Endothelial cell of umbilical vein (primary cell): ENCODE results near the gene OTUD6A. TPM values are rescaled to one million over a fixed set of nuclear protein-coding genes. Genes with fewer than 3 reads are reported as not detected.

Experiments
- BruUV-seq: library from RNA; stranded (reverse); fragments of 400-500 nt; replicated peaks from 2 replicates; lab custom pipeline; 2021; lab: Mats Ljungman, UMichigan
- CTCF ChIA-PET: fragments of 300-600, 350-600 bp; sonication (Branson Sonifier 250); formaldehyde crosslinking; loops from one replicate; lab custom pipeline; 2021; ENCODE audit warnings: antibody characterized with exemption, inconsistent platforms; lab: Charles Lee
- POLR2A ChIA-PET: fragments of 300-600, 350-600 bp; sonication (Branson Sonifier 250); formaldehyde crosslinking; loops from one replicate; lab custom pipeline; 2021; ENCODE audit warnings: antibody characterized with exemption, inconsistent platforms; lab: Charles Lee
- DNase-seq: peaks from one replicate; pipeline ENCODE4 v3.0.0-alpha.2; 2011; ENCODE audit warnings: low read depth, low spot score
- FAIRE-seq: peaks from 2 replicates; lab custom pipeline; 2011; peaks lifted over from hg19 to GRCh38; lab: Jason Lieb, UNC
- H2AFZ ChIP-seq: 2 replicates; pipeline ENCODE4 v1.6.0; 2012; ENCODE audit warnings: low read depth, low read length, control low read depth, inconsistent platforms
- H3K27ac ChIP-seq: 2 replicates; pipeline ENCODE4 v1.5.1; 2011; ENCODE audit warnings: low read depth, mild to moderate bottlenecking, control low read depth, low read length, moderate library complexity; ENCODE audit not compliant: insufficient read depth
- H3K27me3 ChIP-seq, 2 experiments: 2 replicates each; pipeline versions ENCODE4 v1.6.0 to v1.6.1; 2011; ENCODE audit warnings: low read length in 2 of 2, mixed read lengths in 1 of 2; ENCODE audit not compliant: control insufficient read depth in 2 of 2, insufficient read depth in 2 of 2
- H3K36me3 ChIP-seq, 2 experiments: 2 replicates in 1 of 2; 3 replicates in 1 of 2; pipeline ENCODE4 v1.5.1; 2011; ENCODE audit warnings: low read length in 2 of 2, mild to moderate bottlenecking in 1 of 2, moderate library complexity in 1 of 2; ENCODE audit not compliant: control insufficient read depth in 2 of 2, insufficient read depth in 2 of 2; ENCODE audit errors: extremely low read depth in 1 of 2
- H3K4me1 ChIP-seq: 3 replicates; pipeline ENCODE4 v1.5.1; 2011; ENCODE audit warnings: mild to moderate bottlenecking, low read length; ENCODE audit not compliant: control insufficient read depth, insufficient read depth; ENCODE audit errors: extremely low read depth
- H3K4me2 ChIP-seq: 2 replicates; pipeline ENCODE4 v1.6.1; 2011; ENCODE audit warnings: low read length, control low read depth, mixed read lengths; ENCODE audit not compliant: insufficient read depth
- H3K4me3 ChIP-seq, 3 experiments: fragments of 200-600 bp in 1 of 3; sonication (generic), shearing (Covaris generic) in 1 of 3; replicated peaks in 1 of 3; 2 replicates each; pipeline ENCODE4 v1.5.1; 2011 to 2016; ENCODE audit warnings: control low read depth in 3 of 3, low read length in 3 of 3, mild to moderate bottlenecking in 2 of 3, inconsistent platforms in 1 of 3, low read depth in 1 of 3, moderate library complexity in 1 of 3; ENCODE audit not compliant: insufficient read depth in 1 of 3
- H3K79me2 ChIP-seq: 2 replicates; pipeline ENCODE4 v1.6.0; 2012; ENCODE audit warnings: low read length, inconsistent platforms; ENCODE audit not compliant: control insufficient read depth, insufficient read depth
- H3K9ac ChIP-seq: replicated peaks from 2 replicates; pipeline ENCODE3; 2011; ENCODE audit warnings: low read length, control low read depth; ENCODE audit not compliant: insufficient read depth; ENCODE audit errors: extremely low read depth
- H3K9me1 ChIP-seq: replicated peaks from 3 replicates; pipeline ENCODE4 v1.6.0; 2011; ENCODE audit warnings: mild to moderate bottlenecking, low read length; ENCODE audit not compliant: control insufficient read depth, insufficient read depth; ENCODE audit errors: extremely low read depth
- H3K9me3 ChIP-seq: replicated peaks from 2 replicates; pipeline ENCODE4 v1.5.1; 2012; ENCODE audit warnings: low read length, inconsistent platforms; ENCODE audit not compliant: control insufficient read depth, insufficient read depth
- H4K20me1 ChIP-seq: replicated peaks from 2 replicates; pipeline ENCODE3; 2011; ENCODE audit warnings: mild to moderate bottlenecking, low read length; ENCODE audit not compliant: control insufficient read depth, insufficient read depth; ENCODE audit errors: extremely low read depth
- CTCF ChIP-seq, 2 donors: IDR thresholded peaks; 1 replicate in 1 of 2; 2 replicates in 1 of 2; pipeline ENCODE4 v1.5.1; 2011; ENCODE audit warnings: low read length in 2 of 2, mild to moderate bottlenecking in 2 of 2, moderate library complexity in 2 of 2, control low read depth in 1 of 2, inconsistent platforms in 1 of 2, low read depth in 1 of 2; ENCODE audit not compliant: insufficient read depth in 1 of 2; ENCODE audit errors: extremely low read depth in 1 of 2
- EZH2 ChIP-seq: IDR thresholded peaks from 2 replicates; pipeline ENCODE4 v1.6.1; 2012; ENCODE audit warnings: borderline replicate concordance, low read depth, mild to moderate bottlenecking, moderate library complexity, low read length, inconsistent platforms; ENCODE audit not compliant: severe bottlenecking
- FOS ChIP-seq: IDR thresholded peaks from 2 replicates; pipeline ENCODE4 v1.6.1; 2011; ENCODE audit warnings: mild to moderate bottlenecking, low read length, moderate library complexity, borderline replicate concordance; ENCODE audit not compliant: insufficient read depth
- GATA2 ChIP-seq: IDR thresholded peaks from 2 replicates; pipeline ENCODE4 v1.7.0; 2011; ENCODE audit warnings: low read depth, mild to moderate bottlenecking, moderate library complexity, mixed read lengths, low read length; ENCODE audit not compliant: insufficient read length, insufficient read depth
- MYC ChIP-seq: IDR thresholded peaks from one replicate; pipeline ENCODE4 v1.6.1; 2011; ENCODE audit warnings: mild to moderate bottlenecking, low read depth, low read length
- dilution Hi-C: fragments of 300-500 bp; cut with MboI; formaldehyde crosslinking; loops from one replicate; pipeline ENCODE4 v1.15.0; 2019; ENCODE audit warnings: low sequenced_read_pairs; ENCODE audit not compliant: extremely low pct_ligation_motif_present
- intact Hi-C: fragments of 100-400 bp; cut with micrococcal nuclease; formaldehyde crosslinking; loops from one replicate; pipeline ENCODE4 v1.10.0; 2022
- polyA plus RNA-seq, 4 experiments: library from polyadenylated mRNA; depleted of rRNA in 3 of 4; stranded (reverse) in 3 of 4; unstranded in 1 of 4; fragments of >200 nt; gene quantifications; 2 replicates each; pipeline versions ENCODE4 v1.2.1 to v1.2.3, GENCODE V29; 2011 to 2012; ENCODE audit warnings: missing spikeins in 1 of 4
- total RNA-seq: library from RNA; stranded (reverse); gene quantifications from 2 replicates; pipeline ENCODE4 v1.2.3, GENCODE V29; 2021

Gene OTUD6A
- total and polyA plus RNA-seq, 2 donors (not counting 3 experiments of a cell fraction or from before 2014, with no cell fraction given) = not detected

GRCh38 chrX:70089604-70090297 lies 27.5 kb downstream of the OTUD6A start:
- Histone ChIP-seq H3K27me3 (no peaks in the 10 kb centered on the region), H3K4me2 (peak overlapping the region; percentile 31), H3K9ac (no peak overlapping the region), H3K4me1 (peaks cover 29% of the 10 kb centered on the region), H3K36me3 (no peaks in the 10 kb centered on the region), H3K9me1 (no peaks in the 10 kb centered on the region), H3K27ac (no peak overlapping the region), H3K4me3 (no peak overlapping the region), H2AFZ (peak overlapping the region; percentile 72), H4K20me1 (no peaks in the 10 kb centered on the region), H3K79me2 (no peaks in the 10 kb centered on the region), H3K9me3 (no peaks in the 10 kb centered on the region)
- FAIRE-seq (peak; percentile 94), DNase-seq (peak; percentile 41)
- no TSS peak for BruUV-seq
- ChIA-PET CTCF (no interaction called here), POLR2A (no interaction called here)
- intact Hi-C loops (loop anchor here (2.0 kb wide), 1 partner anchor 43 kb away; no protein-coding TSS in a partner anchor), dilution Hi-C loops (no loop called here)
- TF ChIP-seq FOS = peak; percentile 66
- TF ChIP-seq GATA2 = peak; percentile 78
- no peak for TF ChIP-seq CTCF (IDR thresholded peaks at IDR 0.05; ENCODE audit: extremely low read depth in 1 of 2, insufficient read depth in 1 of 2, low read depth in 1 of 2, low read length in 2 of 2)
- TF ChIP-seq MYC = no peak
- TF ChIP-seq EZH2 = no peak
